SK-MEL-5 (cell line): ENCODE results near the gene KCNAB2. TPM values are rescaled to one million over a fixed set of nuclear protein-coding genes. Genes with fewer than 3 reads are reported as not detected.

Experiments used
- DNase-seq: peaks from one replicate; pipeline ENCODE4 v3.0.0-alpha.2; 2016; ENCODE audit warnings: low read depth, low spot score
- in situ Hi-C: cut with HindIII; loops from 2 replicates; pipeline ENCODE4 v1.10.0; 2016; ENCODE audit warnings: low sequenced_read_pairs, high pct_unique_total_duplicates, low pct_unique_long_range_greater_than_20kb
- total RNA-seq: library from RNA; depleted of rRNA; stranded (reverse); fragments of >200 nt; shearing (Covaris generic); gene quantifications from 2 replicates; pipeline ENCODE4 v1.2.3, GENCODE V29; 2014

The KCNAB2 gene
- total RNA-seq, 1 experiment from 2014 or later = 70.3 TPM

DNA sequence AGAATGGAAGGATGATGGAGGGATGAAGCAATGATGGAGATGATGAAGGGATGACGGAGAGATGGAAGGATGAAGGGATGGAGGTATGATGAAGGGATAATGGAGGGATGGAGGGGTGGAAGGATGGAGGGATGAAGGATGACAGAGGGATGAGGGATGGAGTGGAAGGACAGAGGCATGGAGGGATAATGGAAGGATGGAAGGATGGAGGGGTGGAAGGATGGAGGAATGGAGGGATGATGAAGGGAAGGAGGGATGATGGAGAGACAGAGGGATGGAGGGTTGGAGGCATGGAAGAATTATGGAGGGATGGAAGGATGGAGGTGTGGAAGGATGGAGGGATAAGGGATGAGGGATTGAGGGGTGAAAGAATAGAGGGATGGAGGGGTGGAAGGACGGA, 62.8 kb downstream of the KCNAB2 start:
- DNase-seq = no peak
- in situ Hi-C loops = no loop called here

- in situ Hi-C loops = no loop called here
- peak; percentile 65 for DNase-seq
These were observed 63.4 kb downstream of the KCNAB2 start for GRCh38 chr1:6108937-6109614.

GRCh38 chr1:6109688-6110087, 64.0 kb downstream of the KCNAB2 start:
- in situ Hi-C loops = no loop called here

DNA sequence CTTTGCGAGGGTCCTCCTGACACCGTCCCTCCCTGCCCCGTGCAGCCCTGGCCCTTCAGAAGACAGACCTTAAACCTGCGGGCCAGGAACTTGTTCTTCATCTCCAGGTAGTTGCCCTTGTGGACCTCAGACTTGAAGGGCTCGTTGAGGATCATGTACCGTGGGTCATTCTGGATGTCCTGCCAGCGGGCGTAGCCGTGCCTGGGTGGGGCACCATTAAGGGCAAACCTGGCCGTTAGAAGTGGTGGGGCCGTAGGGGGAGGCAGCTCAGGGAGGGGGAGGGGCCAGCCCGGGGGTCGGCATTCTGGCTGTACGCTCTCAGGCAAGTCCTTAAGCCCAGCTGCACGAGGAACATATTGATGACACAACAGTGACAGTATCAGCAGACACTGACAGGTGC, 64.6 kb downstream of the KCNAB2 start:
- no peak for DNase-seq
- in situ Hi-C loops = no loop called here

More at GRCh38 chr1:6109688-6110087, 64.0 kb downstream of the KCNAB2 start:
- DNase-seq = no peak

- in situ Hi-C loops = no loop called here
- DNase-seq = no peak
These were observed 65.9 kb downstream of the KCNAB2 start for GRCh38 chr1:6111571-6111970.

GRCh38 chr1:6111991-6112689, 66.5 kb downstream of the KCNAB2 start:
- DNase-seq = no peak

GRCh38 chr1:6112690-6113005, 67.0 kb downstream of the KCNAB2 start:
- DNase-seq = no peak
- in situ Hi-C loops = no loop called here

More at GRCh38 chr1:6111991-6112689, 66.5 kb downstream of the KCNAB2 start:
- in situ Hi-C loops = no loop called here

- DNase-seq = no peak
- in situ Hi-C loops = no loop called here
These were observed 67.4 kb downstream of the KCNAB2 start for GRCh38 chr1:6113116-6113515.

GRCh38 chr1:6113745-6114144, 68.1 kb downstream of the KCNAB2 start:
- no peak for DNase-seq
- in situ Hi-C loops = no loop called here

DNA sequence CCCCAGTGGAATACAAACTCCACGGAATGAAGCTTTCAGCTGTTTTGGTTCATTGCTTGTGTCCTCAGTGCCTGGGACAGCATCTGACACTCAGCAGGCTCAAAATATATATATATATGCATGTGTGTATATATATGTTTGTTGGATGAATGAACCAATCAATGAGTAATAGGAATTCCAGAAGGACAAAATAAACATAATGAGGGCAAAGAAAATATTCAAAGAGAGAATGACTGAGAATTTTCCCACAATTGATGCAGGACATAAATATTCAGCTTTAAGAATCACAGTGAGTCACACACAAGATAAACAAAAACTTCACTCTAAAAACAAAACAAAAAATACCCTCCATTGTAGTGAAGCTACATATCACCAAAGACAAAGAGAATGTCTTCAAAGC, 70.4 kb downstream of the KCNAB2 start:
- in situ Hi-C loops = no loop called here
- no peak for DNase-seq

GRCh38 chr1:6117064-6117463, 71.4 kb downstream of the KCNAB2 start:
- in situ Hi-C loops = no loop called here

DNA sequence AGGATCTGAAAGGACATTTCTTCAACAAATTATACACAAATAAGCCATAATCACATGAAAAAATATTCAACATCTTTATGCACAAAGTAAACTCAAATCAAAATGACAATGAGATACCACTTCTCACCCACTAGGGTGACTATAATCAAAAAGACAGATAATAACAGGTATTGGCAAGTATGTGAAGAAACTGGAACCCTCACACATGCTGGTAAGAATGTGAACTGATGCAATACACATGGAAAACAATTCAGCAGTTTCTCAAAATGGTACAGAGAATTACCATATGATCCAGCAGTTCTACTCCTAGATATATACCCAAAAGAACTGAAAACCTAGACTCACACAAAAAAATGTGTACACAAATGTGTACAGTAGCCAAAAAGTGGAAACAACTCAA, 71.9 kb downstream of the KCNAB2 start:
- in situ Hi-C loops = no loop called here
- no peak for DNase-seq

More at GRCh38 chr1:6117064-6117463, 71.4 kb downstream of the KCNAB2 start:
- DNase-seq = no peak

GRCh38 chr1:6118415-6118814, 72.7 kb downstream of the KCNAB2 start:
- DNase-seq = no peak
- in situ Hi-C loops = no loop called here

DNA sequence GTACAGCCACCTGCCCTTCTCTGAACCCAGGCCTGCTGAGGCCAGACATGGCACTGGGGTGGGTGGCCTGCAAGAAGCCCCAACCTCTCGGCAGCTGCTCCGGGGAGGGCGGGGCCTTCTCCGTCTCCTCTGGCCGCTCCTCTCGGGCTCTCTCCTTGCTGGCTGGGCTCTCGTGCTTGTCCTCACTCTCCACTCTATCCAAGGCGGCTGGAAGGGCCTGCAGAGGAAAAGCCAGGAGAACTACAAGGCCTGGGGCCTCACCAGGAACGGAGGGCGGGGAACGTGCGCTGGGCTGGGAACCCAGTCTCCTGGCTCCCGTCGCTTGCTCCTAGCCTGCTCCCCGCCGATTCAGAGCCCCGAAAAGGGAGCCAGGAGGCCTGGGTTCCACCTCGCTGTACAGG, 75.3 kb downstream of the KCNAB2 start:
- in situ Hi-C loops = no loop called here
- DNase-seq = no peak

DNA sequence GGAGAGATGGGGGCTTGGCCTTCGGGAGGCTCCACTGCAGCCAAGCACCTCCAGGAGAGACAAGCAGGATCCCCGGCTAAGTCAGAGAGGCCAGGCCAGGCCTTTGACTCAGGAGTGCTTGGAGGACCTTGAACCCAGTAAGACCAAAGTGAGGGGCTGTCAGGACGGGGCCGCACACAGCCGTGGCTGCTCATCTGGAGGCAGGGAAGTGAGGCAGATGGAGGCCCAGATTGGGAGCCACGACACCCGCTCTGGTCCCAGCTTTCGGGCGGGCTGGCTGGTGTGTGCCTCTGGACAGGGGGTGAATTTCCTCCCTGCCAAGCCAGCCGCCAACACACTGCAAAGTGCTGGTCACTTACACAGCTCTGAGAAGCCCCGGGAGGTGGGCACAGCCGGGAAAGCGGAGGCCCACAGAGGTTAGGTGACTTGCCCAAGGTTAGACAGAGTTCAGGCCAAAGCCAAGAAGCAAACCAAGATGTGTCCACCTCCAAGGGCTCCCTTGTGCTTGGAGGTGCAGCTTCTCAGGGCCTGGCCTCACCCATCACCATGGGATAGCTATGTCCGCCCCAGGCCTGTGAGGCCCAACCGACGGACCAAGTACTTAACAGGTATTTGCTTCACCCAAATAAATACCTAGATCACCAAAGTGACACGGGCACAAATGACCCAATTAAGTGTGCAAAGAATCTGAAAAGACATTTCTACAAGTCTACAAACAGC, 76.1 kb downstream of the KCNAB2 start:
- in situ Hi-C loops = no loop called here
- DNase-seq = no peak

GRCh38 chr1:6123083-6123482, 77.4 kb downstream of the KCNAB2 start:
- DNase-seq = no peak
- in situ Hi-C loops = no loop called here

- in situ Hi-C loops = no loop called here
These were observed 78.1 kb downstream of the KCNAB2 start for GRCh38 chr1:6123816-6124215.

DNA sequence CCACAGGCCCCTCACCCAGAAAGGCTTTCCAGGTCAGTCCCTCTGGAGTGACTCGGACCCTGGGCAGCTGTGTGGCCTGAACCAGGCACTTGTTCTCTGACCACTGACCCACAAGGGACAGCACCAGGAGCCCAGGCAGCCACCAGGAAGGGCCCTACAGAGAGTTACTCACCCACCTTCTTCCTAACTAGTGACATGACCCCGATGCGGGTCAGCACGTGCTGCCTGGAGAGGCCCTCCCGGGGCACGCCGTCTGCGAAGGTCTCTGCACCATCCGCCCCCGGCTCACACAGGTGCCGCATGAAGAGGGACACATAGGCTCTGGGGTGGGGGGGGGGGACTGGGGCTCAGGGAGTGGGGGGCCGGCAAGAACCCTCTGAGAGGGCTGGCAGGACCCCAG, 78.7 kb downstream of the KCNAB2 start:
- in situ Hi-C loops = no loop called here
- DNase-seq = no peak

More at GRCh38 chr1:6123816-6124215, 78.1 kb downstream of the KCNAB2 start:
- DNase-seq = no peak
